ENCODE results near the gene CPEB3.
"Not testable (repeated sequence)": the region's sequence is repeated elsewhere in the genome, so short reads cannot be mapped to it uniquely, and the experiment has no call there.

The CPEB3 gene

GRCh38 chr10:92267343-92267742 is 23.5 kb downstream of the CPEB3 start:
- DNase-seq (no peak), ATAC-seq (peak; percentile 93)

GRCh38 chr10:92265687-92266258 is 25.1 kb downstream of the CPEB3 start:
- no peak for DNase-seq
- ATAC-seq, result no peak

GRCh38 chr10:92264249-92264648 is 26.6 kb downstream of the CPEB3 start:
- no peak for ATAC-seq
- no peak for DNase-seq

GRCh38 chr10:92263396-92263795 is 27.5 kb downstream of the CPEB3 start:
- ATAC-seq (no peak), DNase-seq (no peak)

- ATAC-seq, result no peak
- no peak for DNase-seq
Measured at GRCh38 chr10:92248566-92248965, 42.3 kb downstream of the CPEB3 start.

- ATAC-seq, result no peak
- DNase-seq, result no peak
Measured at GRCh38 chr10:92244796-92245195, 46.1 kb downstream of the CPEB3 start.

GRCh38 chr10:92242910-92243671 is 47.8 kb downstream of the CPEB3 start:
- ATAC-seq (no peak), DNase-seq (peak; percentile 42)

- DNase-seq (no peak), ATAC-seq (no peak)
Measured at GRCh38 chr10:92242380-92242779, 48.5 kb downstream of the CPEB3 start.

- DNase-seq, result no peak
- no peak for ATAC-seq
Measured at GRCh38 chr10:92241501-92241900, 49.4 kb downstream of the CPEB3 start.

- no peak for ATAC-seq
- no peak for DNase-seq
Measured at GRCh38 chr10:92241158-92241500, 49.7 kb downstream of the CPEB3 start.

- DNase-seq, result peak; percentile 22
- peak; percentile 38 for ATAC-seq
Measured at GRCh38 chr10:92240289-92241157, 50.4 kb downstream of the CPEB3 start.

GRCh38 chr10:92239600-92240288 is 51.1 kb downstream of the CPEB3 start:
- peak; percentile 49 for DNase-seq
- ATAC-seq, result peak; percentile 75

GRCh38 chr10:92239151-92239599 is 51.7 kb downstream of the CPEB3 start:
- ATAC-seq (no peak), DNase-seq (no peak)

- no peak for DNase-seq
- no peak for ATAC-seq
Measured at GRCh38 chr10:92238586-92239098, 52.2 kb downstream of the CPEB3 start.

- ATAC-seq, result no peak
- no peak for DNase-seq
Measured at GRCh38 chr10:92238054-92238585, 52.8 kb downstream of the CPEB3 start.

GRCh38 chr10:92231196-92231595 is 59.7 kb downstream of the CPEB3 start:
- DNase-seq (no peak), ATAC-seq (no peak)

- DNase-seq, result no peak
Measured at GRCh38 chr10:92222603-92223262, 68.1 kb downstream of the CPEB3 start.

GRCh38 chr10:92219559-92219958 is 71.3 kb downstream of the CPEB3 start:
- DNase-seq, result no peak

More at GRCh38 chr10:92222603-92223262, 68.1 kb downstream of the CPEB3 start:
- ATAC-seq, result no peak

GRCh38 chr10:92218569-92218968 is 72.3 kb downstream of the CPEB3 start:
- no peak for ATAC-seq
- DNase-seq, result no peak

More at GRCh38 chr10:92219559-92219958, 71.3 kb downstream of the CPEB3 start:
- no peak for ATAC-seq

GRCh38 chr10:92216608-92217007 is 74.3 kb downstream of the CPEB3 start:
- not testable (repeated sequence) for ATAC-seq, DNase-seq

GRCh38 chr10:92215222-92215621 is 75.7 kb downstream of the CPEB3 start:
- ATAC-seq, DNase-seq: not testable (repeated sequence)

Data from stimulated activated naive CD8-positive, alpha-beta T cell treated with anti-CD3 and anti-CD28 coated beads, Interleukin-15, Interleukin-2, amounts not matched to agents 100 U/mL and 50 U/mL, for 24 hours (primary cell).